ENCODE measurements around the gene BRD4. TPM values are rescaled to one million over a fixed set of nuclear protein-coding genes. Genes with fewer than 3 reads are reported as not detected.

BRD4 gene
- total RNA-seq, 1 experiment from 2014 or later: 189 TPM

- no TSS peak for BruUV-seq (replicated peaks)
- Mint-ChIP-seq H3K9me3 (ENCODE audit: unreplicated experiment) (no peaks in the 10 kb centered on the region), H3K27me3 (ENCODE audit: insufficient read depth, unreplicated experiment) (no peaks in the 10 kb centered on the region), H3K36me3 (ENCODE audit: insufficient read depth, unreplicated experiment) (peaks cover 9% of the 10 kb centered on the region), H3K27ac (ENCODE audit: low read depth, unreplicated experiment) (no peak overlapping the region), H3K4me3 (ENCODE audit: unreplicated experiment) (no peak overlapping the region), H3K4me1 (ENCODE audit: insufficient read depth, unreplicated experiment) (peaks cover 53% of the 10 kb centered on the region)
- no peak for DNase-seq (ENCODE audit: unreplicated experiment)
- no peak for TF ChIP-seq CTCF (IDR thresholded peaks at IDR 0.05; ENCODE audit: unreplicated experiment)
- intact Hi-C loops (cut with micrococcal nuclease): no loop called here
- POLR2A ChIA-PET: no interaction called here
- CTCF ChIA-PET: interaction anchor here (0.6 kb wide), 2 partner anchors 53 to 1498 kb away, joined by 4 read pairs; no protein-coding TSS in a partner anchor
Observed at GRCh38 chr19:15286688-15287365, 45.5 kb downstream of the BRD4 start.

- Mint-ChIP-seq H3K9me3 (ENCODE audit: unreplicated experiment) (no peaks in the 10 kb centered on the region), H3K4me1 (ENCODE audit: insufficient read depth, unreplicated experiment) (peaks cover 55% of the 10 kb centered on the region), H3K36me3 (ENCODE audit: insufficient read depth, unreplicated experiment) (peaks cover 12% of the 10 kb centered on the region), H3K27me3 (ENCODE audit: insufficient read depth, unreplicated experiment) (no peaks in the 10 kb centered on the region), H3K27ac (ENCODE audit: low read depth, unreplicated experiment) (no peak overlapping the region), H3K4me3 (ENCODE audit: unreplicated experiment) (no peak overlapping the region)
- ChIA-PET CTCF (interaction anchor here (0.6 kb wide), 1 partner anchor 1498 kb away, joined by 4 read pairs; no protein-coding TSS in a partner anchor), POLR2A (no interaction called here)
- intact Hi-C loops (cut with micrococcal nuclease): no loop called here
- TF ChIP-seq CTCF (IDR thresholded peaks at IDR 0.05; ENCODE audit: unreplicated experiment): no peak
- no peak for DNase-seq (ENCODE audit: unreplicated experiment)
- no TSS peak for BruUV-seq (replicated peaks)
Observed at GRCh38 chr19:15285896-15286591, 46.3 kb downstream of the BRD4 start.

- no peak for TF ChIP-seq CTCF (IDR thresholded peaks at IDR 0.05; ENCODE audit: unreplicated experiment)
- intact Hi-C loops (cut with micrococcal nuclease): loop anchor here (5.0 kb wide), 1 partner anchor 37 kb away; no protein-coding TSS in a partner anchor
- no peak for DNase-seq (ENCODE audit: unreplicated experiment)
- no peak overlapping the region for H3K27ac Mint-ChIP-seq (ENCODE audit: low read depth, unreplicated experiment)
- no peaks in the 10 kb centered on the region for H3K27me3 Mint-ChIP-seq (ENCODE audit: insufficient read depth, unreplicated experiment)
- CTCF ChIA-PET: interaction anchor here (1.3 kb wide), 1 partner anchor 12 kb away, joined by 4 read pairs; no protein-coding TSS in a partner anchor
- H3K4me3 Mint-ChIP-seq (ENCODE audit: unreplicated experiment): no peak overlapping the region
- H3K36me3 Mint-ChIP-seq (ENCODE audit: insufficient read depth, unreplicated experiment): peaks cover 6% of the 10 kb centered on the region
- no TSS peak for BruUV-seq (replicated peaks)
- peaks cover 57% of the 10 kb centered on the region for H3K4me1 Mint-ChIP-seq (ENCODE audit: insufficient read depth, unreplicated experiment)
- POLR2A ChIA-PET: interaction anchor here (0.7 to 4.6 kb wide), 3 partner anchors 8 to 13 kb away, joined by 3 to 50 read pairs (median 15); no protein-coding TSS in a partner anchor
- H3K9me3 Mint-ChIP-seq (ENCODE audit: unreplicated experiment): no peaks in the 10 kb centered on the region
Observed at GRCh38 chr19:15284896-15285295, 47.4 kb downstream of the BRD4 start.

- Mint-ChIP-seq H3K4me1 (ENCODE audit: insufficient read depth, unreplicated experiment) (peaks cover 65% of the 10 kb centered on the region), H3K4me3 (ENCODE audit: unreplicated experiment) (peak overlapping the region; percentile 38), H3K27ac (ENCODE audit: low read depth, unreplicated experiment) (peak overlapping the region; percentile 50), H3K36me3 (ENCODE audit: insufficient read depth, unreplicated experiment) (peaks cover 6% of the 10 kb centered on the region), H3K9me3 (ENCODE audit: unreplicated experiment) (no peaks in the 10 kb centered on the region), H3K27me3 (ENCODE audit: insufficient read depth, unreplicated experiment) (no peaks in the 10 kb centered on the region)
- TF ChIP-seq CTCF (IDR thresholded peaks at IDR 0.05; ENCODE audit: unreplicated experiment): no peak
- BruUV-seq (replicated peaks): no TSS peak
- no peak for DNase-seq (ENCODE audit: unreplicated experiment)
- intact Hi-C loops (cut with micrococcal nuclease): loop anchor here (5.0 kb wide), 1 partner anchor 38 kb away; no protein-coding TSS in a partner anchor
- ChIA-PET CTCF (interaction anchor here (0.5 to 2.3 kb wide), 4 partner anchors 9 to 278 kb away, joined by 3 to 12 read pairs (median 4); no protein-coding TSS in a partner anchor), POLR2A (interaction anchor here (0.7 to 6.1 kb wide), 5 partner anchors 8 to 95 kb away, joined by 3 to 50 read pairs (median 15); partner anchors contain the start of gene AKAP8)
Observed at GRCh38 chr19:15284091-15284490, 48.2 kb downstream of the BRD4 start.
